GM12874 (cell line): ENCODE results near the gene EIF2S3.

Experiments
- CTCF ChIP-seq: IDR thresholded peaks from 2 replicates; pipeline ENCODE4 v1.5.1; 2011; ENCODE audit warnings: low read depth, mild to moderate bottlenecking, control low read depth, low read length, moderate library complexity; ENCODE audit not compliant: insufficient read depth

Gene EIF2S3

GRCh38 chrX:24124244-24124799 lies 69.6 kb downstream of the EIF2S3 start:
- TF ChIP-seq CTCF = no peak

GRCh38 chrX:24125028-24125612 lies 70.4 kb downstream of the EIF2S3 start:
- no peak for TF ChIP-seq CTCF
